ENCODE data around the gene PER2. TPM values are rescaled to one million over a fixed set of nuclear protein-coding genes. Genes with fewer than 3 reads are reported as not detected.
"Not testable (repeated sequence)": the region's sequence is repeated elsewhere in the genome, so short reads cannot be mapped to it uniquely, and the experiment has no call there.

Gene PER2
- total and polyA plus RNA-seq, 12 donors = 1.4 to 19.0 (median 7.1) TPM

GRCh38 chr2:238313991-238314350, 25.6 kb upstream of the PER2 start:
- Histone ChIP-seq H3K36me3 (no peaks in the 10 kb centered on the region), H3K4me3 (no peak overlapping the region), H3K4me1 (no peaks in the 10 kb centered on the region), H3K27me3 (peaks cover 0 to 8% (median 0%) of the 10 kb centered on the region in 7 donors), H3K27ac (no peak overlapping the region), H3K9me3 (no peaks in the 10 kb centered on the region)
- no peak for TF ChIP-seq CTCF (IDR thresholded peaks at IDR 0.05)
- DNase-seq (no peak), ATAC-seq (no peak)
- WGBS, 2 donors = 73 to 75% methylated on average over 2 of the region's 2 CpGs
- intact Hi-C loops (cut with DNase I) = no loop called here

GRCh38 chr2:238313289-238313990, 25.0 kb upstream of the PER2 start:
- ATAC-seq (no peak), DNase-seq (no peak)
- no peak overlapping the region for H3K4me3 ChIP-seq
- no peak overlapping the region for H3K27ac ChIP-seq
- H3K36me3 ChIP-seq = no peaks in the 10 kb centered on the region
- WGBS, 2 donors = 89 to 90% methylated on average over 8 of the region's 8 CpGs
- no peak for TF ChIP-seq CTCF (IDR thresholded peaks at IDR 0.05)
- H3K27me3 ChIP-seq = peaks cover 0 to 8% (median 0%) of the 10 kb centered on the region in 7 donors
- H3K4me1 ChIP-seq = no peaks in the 10 kb centered on the region
- no peaks in the 10 kb centered on the region for H3K9me3 ChIP-seq
- intact Hi-C loops (cut with DNase I) = no loop called here

DNA sequence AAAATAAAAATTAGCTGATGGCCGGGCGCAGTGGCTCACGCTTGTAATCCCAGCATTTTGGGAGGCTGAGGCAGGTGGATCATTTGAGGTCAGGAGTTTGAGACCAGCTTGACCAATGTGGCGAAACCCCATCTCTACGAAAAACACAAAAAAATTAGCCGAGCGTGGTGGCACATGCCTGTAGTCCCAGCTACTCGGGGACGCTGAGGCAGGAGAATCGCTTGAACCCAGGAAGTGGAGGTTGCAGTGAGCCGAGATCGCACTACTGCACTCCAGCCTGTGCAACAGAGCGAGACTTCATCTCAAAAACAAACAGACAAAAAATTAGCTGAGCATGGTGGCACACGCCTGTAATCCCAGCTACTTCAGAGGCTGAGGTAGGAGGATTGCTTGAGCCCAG, 22.3 kb upstream of the PER2 start:
- ATAC-seq; H3K4me3 ChIP-seq; H3K27ac ChIP-seq; H3K27me3 ChIP-seq; H3K4me1 ChIP-seq; DNase-seq; intact Hi-C loops (cut with DNase I); H3K9me3 ChIP-seq; H3K36me3 ChIP-seq: not testable (repeated sequence)
- 86% methylated on average over 14 of the region's 14 CpGs for WGBS, 2 donors

DNA sequence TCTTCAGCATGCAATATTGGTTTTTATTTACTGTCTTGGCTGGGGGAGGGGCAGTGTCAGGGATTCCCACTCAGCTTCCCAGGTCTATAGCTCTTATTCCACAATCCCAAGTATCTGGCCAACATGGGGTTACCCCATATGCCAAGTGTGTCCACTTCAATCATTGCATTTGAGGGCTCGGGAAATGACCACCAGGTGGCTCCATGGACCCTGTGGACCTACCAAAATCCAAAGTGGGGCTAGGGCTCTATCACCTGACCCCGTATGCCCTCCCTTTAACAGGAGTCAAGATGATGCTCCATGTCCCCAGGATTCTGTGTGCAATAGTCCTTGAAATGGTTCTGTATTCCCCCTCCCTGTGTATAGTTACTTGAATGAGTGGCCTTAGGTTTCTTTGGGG, 19.8 kb upstream of the PER2 start:
- H3K4me3 ChIP-seq = no peak overlapping the region
- 70 to 78% methylated on average over 2 of the region's 2 CpGs for WGBS, 2 donors
- H3K4me1 ChIP-seq = peaks cover 0 to 4% (median 0%) of the 10 kb centered on the region in 9 donors
- TF ChIP-seq CTCF (IDR thresholded peaks at IDR 0.05) = peak in 8 of 9 donors; percentile 10 to 39 (median 25)
- ATAC-seq (no peak), DNase-seq (no peak)
- H3K9me3 ChIP-seq = no peaks in the 10 kb centered on the region
- H3K27ac ChIP-seq = no peak overlapping the region
- no peaks in the 10 kb centered on the region for H3K36me3 ChIP-seq
- peaks cover 0 to 6% (median 0%) of the 10 kb centered on the region in 7 donors for H3K27me3 ChIP-seq
- intact Hi-C loops (cut with DNase I) = no loop called here

DNA sequence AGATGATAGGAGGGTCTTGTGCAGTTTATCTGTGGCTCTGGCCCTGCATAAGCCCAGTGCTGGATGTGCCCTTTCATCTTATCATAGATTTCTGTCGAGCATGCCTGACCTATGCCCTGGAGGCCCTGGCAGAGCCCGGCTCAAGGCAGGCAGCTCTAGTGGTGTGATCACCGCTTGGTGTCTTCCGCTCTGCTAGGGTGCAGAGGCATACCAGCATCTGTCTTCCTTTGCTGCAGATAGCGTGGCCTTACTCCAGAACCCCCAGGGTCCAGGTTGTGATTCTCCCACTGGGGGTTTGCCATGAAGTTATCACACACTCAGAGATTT, 18.2 kb upstream of the PER2 start:
- no peaks in the 10 kb centered on the region for H3K9me3 ChIP-seq
- WGBS, 2 donors = 70 to 73% methylated on average over 5 of the region's 5 CpGs
- DNase-seq = no peak
- no peak overlapping the region for H3K27ac ChIP-seq
- TF ChIP-seq CTCF (IDR thresholded peaks at IDR 0.05) = no peak
- peaks cover 0 to 6% (median 0%) of the 10 kb centered on the region in 7 donors for H3K27me3 ChIP-seq
- H3K4me3 ChIP-seq = no peak overlapping the region
- peaks cover 0 to 4% (median 0%) of the 10 kb centered on the region in 9 donors for H3K4me1 ChIP-seq
- H3K36me3 ChIP-seq = no peaks in the 10 kb centered on the region
- intact Hi-C loops (cut with DNase I) = no loop called here
- no peak for ATAC-seq
